GM18499 (cell line): ENCODE measurements around the gene PTK6.
"Not testable (repeated sequence)": the region's sequence is repeated elsewhere in the genome, so short reads cannot be mapped to it uniquely, and the experiment has no call there.

ENCODE experiments used
- ATAC-seq: cut with Tn5 transposase; IDR thresholded peaks from one replicate; pipeline ENCODE4 v1.9.1; 2021; ENCODE audit warnings: moderate number of reproducible peaks; ENCODE audit not compliant: insufficient read depth, unreplicated experiment

PTK6 gene

GRCh38 chr20:63517376-63518309, 19.5 kb downstream of the PTK6 start:
- no peak for ATAC-seq

GRCh38 chr20:63514520-63514919, 22.7 kb downstream of the PTK6 start:
- not testable (repeated sequence) for ATAC-seq

- ATAC-seq = no peak
Observed at GRCh38 chr20:63513207-63513606, 24.0 kb downstream of the PTK6 start.

GRCh38 chr20:63509088-63509564, 28.1 kb downstream of the PTK6 start:
- no peak for ATAC-seq

GRCh38 chr20:63508072-63508768, 29.0 kb downstream of the PTK6 start:
- ATAC-seq = no peak

- no peak for ATAC-seq
Observed at GRCh38 chr20:63507083-63507743, 30.0 kb downstream of the PTK6 start.

GRCh38 chr20:63505723-63506122, 31.5 kb downstream of the PTK6 start:
- no peak for ATAC-seq

- no peak for ATAC-seq
Observed at GRCh38 chr20:63505281-63505680, 31.9 kb downstream of the PTK6 start.

GRCh38 chr20:63504642-63505041, 32.5 kb downstream of the PTK6 start:
- no peak for ATAC-seq

- ATAC-seq = no peak
Observed at GRCh38 chr20:63503524-63503923, 33.7 kb downstream of the PTK6 start.

GRCh38 chr20:63502671-63503172, 34.5 kb downstream of the PTK6 start:
- ATAC-seq = no peak

GRCh38 chr20:63501818-63502670, 35.1 kb downstream of the PTK6 start:
- no peak for ATAC-seq

GRCh38 chr20:63500902-63501817, 36.0 kb downstream of the PTK6 start:
- no peak for ATAC-seq

- ATAC-seq = no peak
Observed at GRCh38 chr20:63500151-63500901, 36.9 kb downstream of the PTK6 start.

GRCh38 chr20:63499338-63499969, 37.7 kb downstream of the PTK6 start:
- ATAC-seq = no peak

- no peak for ATAC-seq
Observed at GRCh38 chr20:63498960-63499337, 38.2 kb downstream of the PTK6 start, which contains the start of gene EEF1A2. Gene EEF1A2, minus strand, starts transcription at chr20:63499083. Its CDS starts 1,320 bp downstream, at chr20:63497763.
